HFF-Myc (cell line): Measurements from ENCODE around the gene GFI1B.
A peak's percentile ranks its signal among the peaks of the same experiment; 100 is the strongest.

Experiments
- DNase-seq: peaks from one replicate; pipeline ENCODE4 v3.0.0-alpha.2; 2011; ENCODE audit warnings: low read depth; ENCODE audit errors: extremely low read depth
- H3K4me3 ChIP-seq: replicated peaks from 2 replicates; pipeline ENCODE4 v1.5.1; 2011; ENCODE audit warnings: low read depth, mild to moderate bottlenecking, control low read depth, low read length
- TF ChIP-seq, protein P1 (sequence below): IDR thresholded peaks from 2 replicates; pipeline ENCODE4 v1.5.1; 2012; ENCODE audit warnings: mild to moderate bottlenecking, low read depth, low read length, control low read depth; ENCODE audit errors: missing control alignments

Gene GFI1B

GRCh38 chr9:132978451-132979131 lies at the start of gene GFI1B:
GFI1B (plus strand) TSS chr9:132978694; CDS start chr9:132986679, 7,985 bp downstream.
- H3K4me3 ChIP-seq = no peak within 1 kb of the TSS
- DNase-seq = no peak
- TF ChIP-seq, protein P1, sequence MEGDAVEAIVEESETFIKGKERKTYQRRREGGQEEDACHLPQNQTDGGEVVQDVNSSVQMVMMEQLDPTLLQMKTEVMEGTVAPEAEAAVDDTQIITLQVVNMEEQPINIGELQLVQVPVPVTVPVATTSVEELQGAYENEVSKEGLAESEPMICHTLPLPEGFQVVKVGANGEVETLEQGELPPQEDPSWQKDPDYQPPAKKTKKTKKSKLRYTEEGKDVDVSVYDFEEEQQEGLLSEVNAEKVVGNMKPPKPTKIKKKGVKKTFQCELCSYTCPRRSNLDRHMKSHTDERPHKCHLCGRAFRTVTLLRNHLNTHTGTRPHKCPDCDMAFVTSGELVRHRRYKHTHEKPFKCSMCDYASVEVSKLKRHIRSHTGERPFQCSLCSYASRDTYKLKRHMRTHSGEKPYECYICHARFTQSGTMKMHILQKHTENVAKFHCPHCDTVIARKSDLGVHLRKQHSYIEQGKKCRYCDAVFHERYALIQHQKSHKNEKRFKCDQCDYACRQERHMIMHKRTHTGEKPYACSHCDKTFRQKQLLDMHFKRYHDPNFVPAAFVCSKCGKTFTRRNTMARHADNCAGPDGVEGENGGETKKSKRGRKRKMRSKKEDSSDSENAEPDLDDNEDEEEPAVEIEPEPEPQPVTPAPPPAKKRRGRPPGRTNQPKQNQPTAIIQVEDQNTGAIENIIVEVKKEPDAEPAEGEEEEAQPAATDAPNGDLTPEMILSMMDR = no peak

DNA sequence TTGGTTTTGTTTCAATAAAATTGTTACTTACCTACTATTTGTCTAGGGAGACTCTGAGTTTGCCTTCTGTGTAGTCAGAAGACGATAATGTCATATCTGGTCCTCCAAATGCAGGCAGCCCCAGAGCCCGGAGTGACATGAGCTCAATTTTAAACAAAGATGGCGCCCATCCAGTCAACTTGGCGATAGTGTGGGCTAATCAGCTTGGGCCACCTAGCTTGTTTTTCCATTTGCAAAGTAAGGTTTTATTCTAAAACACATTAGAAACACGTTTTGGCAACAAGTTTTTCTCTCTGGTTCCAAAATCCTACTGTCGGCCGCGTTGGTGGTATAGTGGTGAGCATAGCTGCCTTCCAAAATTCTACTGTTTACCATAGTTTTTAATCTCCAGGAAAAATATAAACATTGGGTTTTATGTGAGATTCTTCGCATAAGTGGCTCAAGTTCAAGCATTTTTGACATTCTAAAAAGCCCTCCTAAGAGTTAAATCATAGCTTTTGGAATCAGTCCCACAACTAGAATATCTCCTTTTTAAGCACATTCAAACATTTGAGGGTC lies 47.2 kb upstream of the GFI1B start:
- TF ChIP-seq, protein P1 = no peak
- no peak for DNase-seq
- no peak overlapping the region for H3K4me3 ChIP-seq

- TF ChIP-seq, protein P1 = no peak
- DNase-seq = no peak
- no peak overlapping the region for H3K4me3 ChIP-seq
These were observed 43.5 kb upstream of the GFI1B start for GRCh38 chr9:132935026-132935425.

DNA sequence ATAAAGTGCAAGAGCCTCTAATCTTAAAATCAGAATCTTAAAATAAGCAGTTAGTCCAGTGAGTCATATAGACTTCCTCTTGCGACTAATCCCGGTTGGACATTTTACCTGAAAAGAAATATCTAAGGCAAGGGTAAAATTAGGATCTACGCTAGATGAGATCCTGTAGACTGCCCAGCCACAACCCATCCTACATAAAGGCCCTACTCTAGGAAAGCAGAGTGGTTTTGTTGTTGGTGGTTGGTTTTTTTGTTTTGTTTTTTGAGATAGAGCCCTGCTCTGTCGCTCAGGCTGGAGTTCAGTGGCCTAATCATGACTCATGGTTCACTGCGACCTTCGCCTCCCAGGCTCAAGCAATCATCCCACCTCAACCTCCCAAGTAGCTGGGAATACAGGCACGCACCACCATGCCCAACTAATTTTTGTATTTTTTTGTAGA lies 41.0 kb upstream of the GFI1B start:
- TF ChIP-seq, protein P1 = no peak
- DNase-seq = no peak
- no peak overlapping the region for H3K4me3 ChIP-seq

- TF ChIP-seq, protein P1 = no peak
- no peak overlapping the region for H3K4me3 ChIP-seq
- DNase-seq = no peak
These were observed 39.3 kb upstream of the GFI1B start for GRCh38 chr9:132939169-132939568.

DNA sequence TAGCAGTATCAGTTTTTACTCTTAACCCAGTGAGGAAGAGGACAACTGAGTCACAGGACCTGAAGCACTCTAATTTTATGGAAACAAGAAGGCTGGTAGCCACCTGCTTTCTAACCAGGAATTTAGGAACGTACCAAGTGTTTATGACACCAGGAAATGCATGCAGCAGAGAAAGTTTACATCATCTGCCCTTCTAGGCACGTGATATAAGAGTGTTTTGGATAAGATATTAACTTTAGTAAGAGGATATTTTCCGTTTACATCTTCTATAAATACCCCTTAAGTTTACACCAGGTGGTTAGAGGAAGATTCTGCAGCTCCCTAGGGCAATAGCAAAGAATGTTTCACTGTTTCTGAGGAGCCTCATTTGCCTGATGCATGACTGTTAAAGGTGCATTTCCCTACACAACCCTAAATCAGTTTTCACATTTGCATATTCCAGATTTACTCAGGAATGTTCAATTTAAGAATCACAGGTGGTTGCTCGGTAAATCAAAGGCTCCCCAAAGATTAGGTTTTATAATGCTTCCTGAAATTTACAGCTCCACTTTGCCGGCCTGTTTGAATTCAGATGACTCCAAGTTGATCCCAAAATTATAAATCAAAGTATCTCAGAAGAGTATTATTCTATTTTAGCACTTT lies 35.8 kb upstream of the GFI1B start:
- TF ChIP-seq, protein P1 = no peak
- peak overlapping the region; percentile 85 for H3K4me3 ChIP-seq
- DNase-seq = no peak
